Duodenal mucosa (tissue), 2 donors: ENCODE results near the gene ANXA4.

ENCODE experiments used
- H3K27ac ChIP-seq: one replicate; pipeline ENCODE4 v1.7.0; 2013; ENCODE audit warnings: low read depth, low read length
- H3K27me3 ChIP-seq, 2 donors: one replicate each; pipeline ENCODE4 v1.7.0; 2013; ENCODE audit warnings: low read length in 2 of 2, control low read depth in 1 of 2; ENCODE audit not compliant: insufficient read depth in 2 of 2, control insufficient read depth in 1 of 2
- H3K36me3 ChIP-seq, 2 donors: one replicate each; pipeline ENCODE4 v1.7.0; 2013; ENCODE audit warnings: low read length in 2 of 2, control low read depth in 1 of 2; ENCODE audit not compliant: insufficient read depth in 2 of 2, control insufficient read depth in 1 of 2
- H3K4me1 ChIP-seq, 2 donors: one replicate each; pipeline ENCODE4 v1.7.0; 2013; ENCODE audit warnings: low read length in 2 of 2, control low read depth in 1 of 2; ENCODE audit not compliant: insufficient read depth in 2 of 2, control insufficient read depth in 1 of 2
- H3K4me3 ChIP-seq, 2 donors: one replicate each; pipeline ENCODE4 v1.7.0; 2013; ENCODE audit warnings: low read length in 2 of 2, low read depth in 1 of 2
- H3K9ac ChIP-seq, 2 donors: one replicate each; pipeline ENCODE4 v1.7.0; 2013; ENCODE audit warnings: low read length in 2 of 2, low read depth in 1 of 2
- H3K9me3 ChIP-seq, 2 donors: one replicate each; pipeline ENCODE4 v1.7.0; 2013; ENCODE audit warnings: low read length in 2 of 2, control low read depth in 1 of 2; ENCODE audit not compliant: control insufficient read depth in 1 of 2

ANXA4 gene

DNA sequence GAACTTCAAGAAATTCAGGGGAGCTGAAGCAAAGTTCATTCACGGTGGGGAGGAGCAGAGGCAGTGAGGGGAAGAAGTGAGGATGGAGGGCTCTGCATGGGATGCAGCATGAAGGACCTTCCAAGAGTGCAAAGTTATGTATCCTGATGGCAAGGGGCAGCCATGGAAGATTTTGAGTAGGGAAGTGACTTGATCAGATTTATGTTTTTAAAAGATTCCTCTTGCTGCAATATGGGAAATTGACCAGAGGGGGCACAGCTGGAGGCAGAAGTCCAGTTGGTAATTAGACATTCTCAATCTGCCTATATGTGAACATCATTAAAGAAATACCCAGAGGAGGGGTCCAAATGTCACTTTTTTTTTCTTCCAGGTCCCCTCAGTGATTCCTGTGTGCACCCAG lies 21.5 kb upstream of the ANXA4 start:
- Histone ChIP-seq H3K27me3 (no peaks in the 10 kb centered on the region), H3K36me3 (no peaks in the 10 kb centered on the region), H3K9me3 (no peaks in the 10 kb centered on the region), H3K4me3 (no peak overlapping the region), H3K27ac (no peak overlapping the region), H3K4me1 (peaks cover 0 to 3% of the 10 kb centered on the region in 2 donors), H3K9ac (no peak overlapping the region)

GRCh38 chr2:69721022-69721421 lies 20.9 kb upstream of the ANXA4 start:
- Histone ChIP-seq H3K4me3 (no peak overlapping the region), H3K4me1 (peaks cover 0 to 3% of the 10 kb centered on the region in 2 donors), H3K9ac (no peak overlapping the region)

GRCh38 chr2:69723791-69724190 lies 18.1 kb upstream of the ANXA4 start:
- Histone ChIP-seq H3K36me3 (no peaks in the 10 kb centered on the region), H3K9me3 (no peaks in the 10 kb centered on the region), H3K4me1 (peaks cover 0 to 3% of the 10 kb centered on the region in 2 donors), H3K27ac (no peak overlapping the region), H3K9ac (no peak overlapping the region), H3K27me3 (no peaks in the 10 kb centered on the region), H3K4me3 (no peak overlapping the region)

More at GRCh38 chr2:69721022-69721421, 20.9 kb upstream of the ANXA4 start:
- Histone ChIP-seq H3K27me3 (no peaks in the 10 kb centered on the region), H3K27ac (no peak overlapping the region), H3K9me3 (no peaks in the 10 kb centered on the region), H3K36me3 (no peaks in the 10 kb centered on the region)

- Histone ChIP-seq H3K4me1 (peaks cover 0 to 3% of the 10 kb centered on the region in 2 donors), H3K9ac (peak overlapping the region in 1 of 2 donors; percentile 51), H3K4me3 (peak overlapping the region; percentile 54 to 64), H3K9me3 (no peaks in the 10 kb centered on the region), H3K27me3 (no peaks in the 10 kb centered on the region), H3K27ac (no peak overlapping the region), H3K36me3 (no peaks in the 10 kb centered on the region)
Measured at GRCh38 chr2:69724540-69725159, 17.3 kb upstream of the ANXA4 start.

DNA sequence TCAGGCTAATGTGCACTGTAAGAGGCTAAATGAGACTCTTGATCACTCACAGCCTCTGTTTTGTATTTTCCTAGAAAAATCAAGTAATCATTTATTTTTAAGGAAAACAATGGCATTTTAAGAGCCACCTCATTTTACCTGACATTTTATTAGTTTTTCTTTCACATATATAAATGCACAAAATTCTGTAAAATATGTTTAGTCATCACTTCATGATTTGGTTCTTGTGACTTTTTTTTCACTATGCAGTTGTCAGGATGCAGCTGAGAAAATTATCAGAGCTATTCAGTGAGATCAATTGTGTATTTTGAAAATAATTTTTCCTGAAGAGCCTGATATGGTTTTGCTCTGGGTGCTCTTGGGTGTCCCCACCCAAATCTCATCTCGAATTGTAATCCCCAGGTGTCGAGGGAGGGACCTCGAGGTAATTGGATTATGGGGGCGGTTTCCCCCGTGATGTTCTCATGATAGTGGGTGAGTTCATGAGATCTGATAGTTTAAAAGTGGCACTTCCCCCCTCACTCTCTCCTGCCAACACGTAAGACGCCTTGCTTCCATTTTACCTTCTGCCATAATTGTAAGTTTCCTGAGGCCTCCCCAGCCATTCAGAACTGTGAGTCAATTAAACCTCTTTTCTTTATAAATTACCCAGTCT lies 16.1 kb upstream of the ANXA4 start:
- Histone ChIP-seq H3K9me3 (no peaks in the 10 kb centered on the region), H3K4me1 (peaks cover 0 to 3% of the 10 kb centered on the region in 2 donors), H3K27me3 (no peaks in the 10 kb centered on the region), H3K4me3 (no peak overlapping the region), H3K36me3 (no peaks in the 10 kb centered on the region), H3K9ac (no peak overlapping the region), H3K27ac (no peak overlapping the region)

- H3K9me3 ChIP-seq: no peaks in the 10 kb centered on the region
- H3K4me1 ChIP-seq: peaks cover 5 to 6% of the 10 kb centered on the region in 2 donors
- no peak overlapping the region for H3K27ac ChIP-seq
- no peaks in the 10 kb centered on the region for H3K36me3 ChIP-seq
- no peak overlapping the region for H3K4me3 ChIP-seq
- no peak overlapping the region for H3K9ac ChIP-seq
- H3K27me3 ChIP-seq: no peaks in the 10 kb centered on the region
Measured at GRCh38 chr2:69729266-69729665, 12.7 kb upstream of the ANXA4 start.

- Histone ChIP-seq H3K27me3 (no peaks in the 10 kb centered on the region), H3K27ac (no peak overlapping the region), H3K4me1 (peaks cover 6 to 8% of the 10 kb centered on the region in 2 donors)
Measured at GRCh38 chr2:69729781-69730180, 12.2 kb upstream of the ANXA4 start.

GRCh38 chr2:69731147-69731970 lies 10.6 kb upstream of the ANXA4 start:
- Histone ChIP-seq H3K9ac (no peak overlapping the region), H3K27me3 (no peaks in the 10 kb centered on the region), H3K9me3 (no peaks in the 10 kb centered on the region), H3K4me1 (peaks cover 3 to 8% of the 10 kb centered on the region in 2 donors), H3K4me3 (no peak overlapping the region), H3K27ac (no peak overlapping the region), H3K36me3 (no peaks in the 10 kb centered on the region)

More at GRCh38 chr2:69729781-69730180, 12.2 kb upstream of the ANXA4 start:
- no peaks in the 10 kb centered on the region for H3K9me3 ChIP-seq
- no peak overlapping the region for H3K4me3 ChIP-seq
- no peaks in the 10 kb centered on the region for H3K36me3 ChIP-seq
- H3K9ac ChIP-seq: no peak overlapping the region

DNA sequence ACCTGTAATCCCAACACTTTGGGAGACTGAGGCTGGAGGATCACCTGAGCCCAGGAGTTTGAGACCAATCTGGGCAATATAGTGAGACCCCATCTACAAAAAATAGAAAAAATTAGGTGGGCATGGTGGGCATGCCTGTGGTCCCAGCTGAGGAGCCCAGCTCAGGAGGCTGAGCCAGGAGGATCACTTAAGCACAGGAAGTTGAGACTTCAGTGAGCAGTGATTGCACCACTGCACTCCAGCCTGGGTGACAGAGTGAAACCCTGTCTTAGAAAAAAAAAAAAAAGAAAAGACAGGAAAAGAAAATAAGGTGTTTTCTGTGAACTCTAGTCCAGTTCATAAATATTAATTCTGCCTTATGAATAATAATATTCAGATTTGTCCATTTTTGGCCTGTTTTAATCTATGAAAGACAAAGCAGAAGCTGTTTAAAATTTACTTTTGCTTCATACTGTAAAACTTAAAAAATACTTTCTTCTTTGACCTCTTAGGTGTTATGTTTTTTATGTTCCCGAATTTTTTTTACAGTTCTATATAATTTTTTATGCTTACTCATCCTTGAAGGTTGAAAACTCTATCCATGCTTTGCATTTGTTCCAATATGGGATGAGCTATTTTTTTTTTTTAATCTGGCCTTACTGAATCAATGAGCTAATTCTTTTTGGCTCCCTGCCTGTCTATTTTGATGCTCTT lies 8.4 kb upstream of the ANXA4 start:
- no peak overlapping the region for H3K4me3 ChIP-seq
- H3K9ac ChIP-seq: no peak overlapping the region
- H3K27me3 ChIP-seq: no peaks in the 10 kb centered on the region
- H3K4me1 ChIP-seq: peaks cover 3 to 12% of the 10 kb centered on the region in 2 donors
- no peaks in the 10 kb centered on the region for H3K9me3 ChIP-seq
- no peak overlapping the region for H3K27ac ChIP-seq
- H3K36me3 ChIP-seq: no peaks in the 10 kb centered on the region
